GM18511 (cell line): ENCODE data around the gene SIGLEC8.

Experiments
- ATAC-seq: cut with Tn5 transposase; IDR thresholded peaks from one replicate; pipeline ENCODE4 v1.9.1; 2021; ENCODE audit warnings: mild to moderate bottlenecking, moderate library complexity; ENCODE audit not compliant: unreplicated experiment

The SIGLEC8 gene

DNA sequence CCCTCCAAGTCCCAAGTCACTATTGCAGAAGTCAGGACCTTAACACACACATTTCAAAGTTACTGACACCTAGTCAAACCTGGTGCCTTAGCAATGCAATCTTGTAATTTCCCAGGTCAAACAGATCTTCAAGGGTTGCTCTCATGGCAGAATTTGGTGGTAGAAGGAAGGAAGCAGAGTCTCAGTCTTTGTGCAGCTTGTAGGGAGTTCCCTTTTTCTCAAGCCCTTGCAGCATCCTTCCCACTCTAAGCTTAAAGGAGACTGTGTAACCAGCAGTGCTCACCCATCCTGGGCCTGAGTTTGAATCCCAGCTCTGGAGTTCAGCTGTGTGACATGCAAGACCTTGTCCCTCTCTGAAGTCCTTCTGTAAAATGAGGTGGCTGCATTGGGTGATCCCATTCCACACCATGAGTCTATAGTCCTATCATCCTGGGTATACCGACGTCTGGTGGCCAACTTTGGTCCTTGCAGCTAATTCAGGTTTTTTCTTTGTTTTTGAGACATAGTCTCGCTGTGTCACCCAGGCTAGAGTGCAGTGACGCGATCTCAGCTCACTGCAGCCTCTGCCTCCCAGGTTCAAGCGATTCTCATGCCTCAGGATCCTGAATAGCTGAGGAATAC lies 50.6 kb downstream of the SIGLEC8 start:
- no peak for ATAC-seq

DNA sequence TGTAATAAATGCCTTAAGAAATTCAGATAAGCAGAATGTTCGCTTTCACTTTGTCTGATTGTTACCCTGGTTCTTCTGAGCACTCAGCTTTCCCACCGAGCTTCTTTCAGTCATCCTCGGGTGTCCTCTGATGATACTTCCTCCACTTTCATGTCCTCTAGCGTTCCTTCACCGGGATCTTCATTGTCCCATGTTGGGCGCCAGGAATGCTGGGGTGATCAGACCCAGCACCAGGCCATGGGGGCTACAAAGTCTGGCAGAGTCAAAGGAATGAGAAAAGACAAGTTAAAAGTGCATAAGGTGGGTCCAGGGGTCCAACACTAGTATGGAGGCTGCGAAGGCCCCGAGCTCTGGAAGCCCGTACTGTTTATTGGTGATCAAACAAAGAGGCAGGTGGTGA lies 56.1 kb downstream of the SIGLEC8 start:
- ATAC-seq, result no peak
